SU-DHL-6 (cell line): ENCODE measurements around the gene TENM4.

Experiments
- CTCF ChIP-seq: fragments of 200-600 bp; sonication (generic); IDR thresholded peaks from one replicate; pipeline ENCODE4 v1.5.1; 2017; ENCODE audit warnings: antibody characterized with exemption, mild to moderate bottlenecking, low read length, moderate library complexity; ENCODE audit not compliant: insufficient read depth, poor library complexity, severe bottlenecking
- EZH2phosphoT487 ChIP-seq: fragments of 200-600 bp; sonication (generic), shearing (Covaris generic); conservative IDR thresholded peaks from 2 replicates; pipeline ENCODE4 v1.6.1; 2018; ENCODE audit warnings: mild to moderate bottlenecking, antibody characterized with exemption, low read length, moderate library complexity, mixed read lengths

DNA sequence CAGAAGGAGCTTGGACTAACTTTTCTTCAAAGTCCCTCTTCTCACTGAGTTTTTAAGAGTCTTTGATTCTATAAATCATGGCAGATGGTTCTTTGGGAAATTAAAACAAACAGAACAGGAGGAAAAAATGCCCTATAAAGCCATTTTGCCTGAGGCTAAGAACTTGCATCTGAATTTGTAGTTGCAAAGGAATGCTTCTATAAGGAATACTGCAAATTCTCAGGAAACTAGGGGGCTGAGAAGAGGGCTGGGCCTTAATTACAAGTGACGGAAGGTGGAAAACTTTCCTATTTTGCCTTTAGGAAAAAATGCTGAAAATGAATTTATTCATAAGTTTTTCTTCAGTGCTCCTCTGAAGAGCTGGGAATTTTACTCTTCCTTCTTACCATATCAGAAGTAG is 776.2 kb downstream of the TENM4 start:
- TF ChIP-seq CTCF = no peak
- no peak for TF ChIP-seq EZH2phosphoT487
